ENCODE data around the gene PSTPIP1.

PSTPIP1 gene

DNA sequence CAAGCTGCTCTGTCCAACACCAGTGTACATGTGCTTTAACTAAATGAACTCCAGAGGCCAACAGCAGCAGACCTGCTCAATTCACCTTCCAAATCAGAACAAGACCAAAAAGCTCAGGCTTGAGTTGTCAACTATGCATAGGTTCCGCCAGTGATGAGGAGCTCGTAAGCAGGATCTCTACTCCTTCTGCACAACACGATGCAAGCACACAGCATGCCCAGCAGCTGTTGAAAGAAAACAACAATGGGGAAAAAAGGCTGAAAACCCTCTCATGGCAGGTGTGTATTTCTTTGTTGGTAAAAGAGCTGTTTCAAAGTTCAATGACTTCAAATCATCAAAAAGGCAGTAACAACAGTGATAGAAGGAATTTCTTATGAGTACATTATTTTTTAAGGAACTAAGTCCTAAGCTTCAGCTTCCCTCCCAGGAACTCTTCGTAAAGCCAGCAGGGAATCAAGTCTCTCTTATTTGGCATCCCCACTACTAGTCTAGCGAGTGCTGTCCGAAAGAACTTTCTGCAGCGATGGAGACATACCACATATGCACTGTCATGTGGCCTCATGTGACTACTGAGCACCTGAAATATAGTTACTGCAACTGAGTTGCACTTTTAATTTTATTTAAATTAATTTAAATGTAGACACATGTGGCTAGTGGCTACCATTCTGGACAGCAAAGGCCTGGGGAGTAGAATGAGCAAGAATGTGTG lies 51.9 kb downstream of the PSTPIP1 start:
- H3K4me3 ChIP-seq (ENCODE audit: low read depth, low read length), result no peak overlapping the region
- no peak for DNase-seq (ENCODE audit: low read depth)
- no peak for TF ChIP-seq MYC (IDR thresholded peaks at IDR 0.05; ENCODE audit: low read depth, low read length)
- TF ChIP-seq, protein P1, sequence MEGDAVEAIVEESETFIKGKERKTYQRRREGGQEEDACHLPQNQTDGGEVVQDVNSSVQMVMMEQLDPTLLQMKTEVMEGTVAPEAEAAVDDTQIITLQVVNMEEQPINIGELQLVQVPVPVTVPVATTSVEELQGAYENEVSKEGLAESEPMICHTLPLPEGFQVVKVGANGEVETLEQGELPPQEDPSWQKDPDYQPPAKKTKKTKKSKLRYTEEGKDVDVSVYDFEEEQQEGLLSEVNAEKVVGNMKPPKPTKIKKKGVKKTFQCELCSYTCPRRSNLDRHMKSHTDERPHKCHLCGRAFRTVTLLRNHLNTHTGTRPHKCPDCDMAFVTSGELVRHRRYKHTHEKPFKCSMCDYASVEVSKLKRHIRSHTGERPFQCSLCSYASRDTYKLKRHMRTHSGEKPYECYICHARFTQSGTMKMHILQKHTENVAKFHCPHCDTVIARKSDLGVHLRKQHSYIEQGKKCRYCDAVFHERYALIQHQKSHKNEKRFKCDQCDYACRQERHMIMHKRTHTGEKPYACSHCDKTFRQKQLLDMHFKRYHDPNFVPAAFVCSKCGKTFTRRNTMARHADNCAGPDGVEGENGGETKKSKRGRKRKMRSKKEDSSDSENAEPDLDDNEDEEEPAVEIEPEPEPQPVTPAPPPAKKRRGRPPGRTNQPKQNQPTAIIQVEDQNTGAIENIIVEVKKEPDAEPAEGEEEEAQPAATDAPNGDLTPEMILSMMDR (IDR thresholded peaks at IDR 0.05; ENCODE audit: low read depth, low read length), result no peak
- no peak for TF ChIP-seq POLR2A (IDR thresholded peaks at IDR 0.05; ENCODE audit: extremely low read depth, insufficient read length)
- TF ChIP-seq, protein P2, sequence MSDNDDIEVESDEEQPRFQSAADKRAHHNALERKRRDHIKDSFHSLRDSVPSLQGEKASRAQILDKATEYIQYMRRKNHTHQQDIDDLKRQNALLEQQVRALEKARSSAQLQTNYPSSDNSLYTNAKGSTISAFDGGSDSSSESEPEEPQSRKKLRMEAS (IDR thresholded peaks at IDR 0.05; ENCODE audit: low read depth, low read length), result no peak

DNA sequence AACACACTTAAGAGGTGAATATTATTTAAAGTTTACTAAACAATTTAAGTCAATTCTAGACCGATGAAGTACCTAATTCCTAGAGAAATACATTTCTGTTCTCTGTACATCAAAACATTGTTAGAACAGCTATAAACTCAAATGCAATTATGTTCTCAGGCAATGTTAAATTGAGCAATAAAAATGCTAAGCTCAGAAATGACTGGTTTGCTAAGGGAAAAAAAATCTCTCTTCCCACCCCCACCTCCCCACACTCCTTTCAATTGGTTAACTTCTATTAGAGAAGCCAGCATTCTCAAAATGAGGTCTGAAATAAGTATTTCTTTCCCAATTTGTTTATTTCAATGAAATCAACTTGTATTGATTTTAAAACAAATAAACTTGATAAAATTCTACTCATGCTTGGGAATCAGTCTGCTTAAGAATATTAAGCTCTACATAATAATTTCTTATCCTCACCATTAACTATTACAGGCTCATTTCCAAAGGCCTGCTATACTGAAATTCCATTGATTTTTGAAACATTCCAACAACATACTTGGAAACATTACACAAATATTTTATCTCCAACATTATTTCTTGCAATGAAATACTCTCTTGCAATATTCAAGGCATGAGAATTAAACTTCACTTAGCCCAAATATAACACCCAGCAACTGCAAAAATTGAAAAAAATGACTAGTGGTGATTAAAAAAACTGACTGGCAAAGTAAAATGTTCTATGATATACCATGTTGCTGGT lies 53.4 kb downstream of the PSTPIP1 start:
- no peak overlapping the region for H3K4me3 ChIP-seq (ENCODE audit: low read depth, low read length)
- TF ChIP-seq, protein P2 (IDR thresholded peaks at IDR 0.05; ENCODE audit: low read depth, low read length), result no peak
- TF ChIP-seq MYC (IDR thresholded peaks at IDR 0.05; ENCODE audit: low read depth, low read length) (no peak), POLR2A (IDR thresholded peaks at IDR 0.05; ENCODE audit: extremely low read depth, insufficient read length) (no peak)
- TF ChIP-seq, protein P1 (IDR thresholded peaks at IDR 0.05; ENCODE audit: low read depth, low read length), result no peak
- no peak for DNase-seq (ENCODE audit: low read depth)

DNA sequence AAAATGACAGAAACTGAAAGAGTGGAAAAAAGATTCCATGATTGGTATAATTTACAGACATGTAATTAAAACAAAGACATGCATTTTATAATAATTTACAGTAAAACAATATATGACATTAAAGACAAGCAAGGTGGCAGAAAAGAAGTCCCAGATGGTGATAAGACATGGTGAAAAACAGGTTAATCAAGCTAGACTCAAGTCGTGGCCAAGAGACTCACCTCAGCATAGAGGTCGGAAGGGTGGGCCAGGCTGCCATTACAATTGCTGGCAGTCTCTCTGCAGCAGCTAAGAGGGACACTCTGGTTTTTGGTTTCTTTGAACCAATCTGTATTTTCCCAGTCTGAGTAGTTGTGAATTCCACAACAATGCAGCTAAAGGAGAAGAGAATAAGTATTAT lies 57.6 kb downstream of the PSTPIP1 start:
- no peak for DNase-seq (ENCODE audit: low read depth)
- no peak overlapping the region for H3K4me3 ChIP-seq (ENCODE audit: low read depth, low read length)
- TF ChIP-seq, protein P2 (IDR thresholded peaks at IDR 0.05; ENCODE audit: low read depth, low read length), result no peak
- TF ChIP-seq POLR2A (IDR thresholded peaks at IDR 0.05; ENCODE audit: extremely low read depth, insufficient read length), result no peak
- TF ChIP-seq MYC (IDR thresholded peaks at IDR 0.05; ENCODE audit: low read depth, low read length), result no peak
- TF ChIP-seq, protein P1 (IDR thresholded peaks at IDR 0.05; ENCODE audit: low read depth, low read length), result no peak

DNA sequence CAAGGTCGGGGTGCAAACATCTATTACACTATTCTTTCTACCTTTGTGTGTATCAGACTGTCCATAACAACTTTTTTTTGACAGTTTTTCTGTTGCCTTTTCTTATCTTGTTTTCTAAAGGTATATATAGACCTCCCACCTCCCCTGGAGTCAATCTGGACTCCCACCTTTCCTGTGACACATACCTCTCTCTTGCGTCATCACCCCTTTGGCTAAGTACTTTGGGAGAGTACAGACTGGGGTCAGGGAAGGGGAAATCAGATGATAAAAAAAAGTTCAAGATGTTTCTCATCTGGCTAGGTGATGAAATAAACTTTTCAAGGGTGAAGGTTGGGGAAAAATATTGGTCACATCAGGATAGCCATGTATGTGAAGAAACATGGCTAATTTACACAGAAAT lies 58.8 kb downstream of the PSTPIP1 start:
- DNase-seq (ENCODE audit: low read depth), result peak; percentile 55
- no peak overlapping the region for H3K4me3 ChIP-seq (ENCODE audit: low read depth, low read length)
- TF ChIP-seq, protein P1 (IDR thresholded peaks at IDR 0.05; ENCODE audit: low read depth, low read length), result no peak
- TF ChIP-seq, protein P2 (IDR thresholded peaks at IDR 0.05; ENCODE audit: low read depth, low read length), result no peak
- no peak for TF ChIP-seq POLR2A (IDR thresholded peaks at IDR 0.05; ENCODE audit: extremely low read depth, insufficient read length)
- no peak for TF ChIP-seq MYC (IDR thresholded peaks at IDR 0.05; ENCODE audit: low read depth, low read length)

DNA sequence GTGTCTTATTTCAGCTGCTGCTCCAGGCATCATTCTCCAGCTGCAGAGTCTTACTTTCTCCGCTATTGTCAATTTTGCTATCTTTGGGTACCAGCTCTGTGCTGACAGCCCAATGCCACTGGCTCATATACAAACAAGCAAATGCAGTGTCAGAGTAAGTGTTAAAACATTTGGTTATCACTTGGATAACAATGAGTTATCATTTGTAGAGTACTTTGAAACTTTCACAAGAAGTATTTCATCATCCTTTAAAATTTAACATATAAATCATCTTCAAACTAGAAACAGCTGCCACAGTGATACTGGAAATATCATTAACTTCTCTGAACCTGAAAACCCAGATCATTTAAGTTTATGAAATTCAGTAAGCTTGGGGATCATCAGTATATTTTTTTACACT lies 62.1 kb downstream of the PSTPIP1 start:
- TF ChIP-seq MYC (IDR thresholded peaks at IDR 0.05; ENCODE audit: low read depth, low read length) (no peak), POLR2A (IDR thresholded peaks at IDR 0.05; ENCODE audit: extremely low read depth, insufficient read length) (no peak)
- TF ChIP-seq, protein P2 (IDR thresholded peaks at IDR 0.05; ENCODE audit: low read depth, low read length), result no peak
- TF ChIP-seq, protein P1 (IDR thresholded peaks at IDR 0.05; ENCODE audit: low read depth, low read length), result no peak

More for the DNA sequence above, 62.1 kb downstream of the PSTPIP1 start:
- no peak overlapping the region for H3K4me3 ChIP-seq (ENCODE audit: low read depth, low read length)
- no peak for DNase-seq (ENCODE audit: low read depth)

All from NB4 (cell line).